SK-N-SH (cell line): ENCODE results near the gene KCNT1. TPM values are rescaled to one million over a fixed set of nuclear protein-coding genes. Genes with fewer than 3 reads are reported as not detected.

Experiments used
- CTCF ChIA-PET: fragments of 300-600, 350-600 bp; formaldehyde crosslinking; extraction: SDS; loops from one replicate; lab custom pipeline; 2021; lab: Yijun Ruan, JAX
- POLR2A ChIA-PET: fragments of 350-600 bp; sonication (Branson Sonifier 250); formaldehyde crosslinking; extraction: SDS; loops from one replicate; lab custom pipeline; 2020; ENCODE audit warnings: antibody characterized with exemption, inconsistent platforms; lab: Yijun Ruan, JAX
- DNase-seq: peaks from one replicate; pipeline ENCODE4 v3.0.0; 2012
- H2AFZ ChIP-seq: fragments of 200-600 bp; sonication (generic); 2 replicates; pipeline ENCODE4 v1.8.1; 2016; ENCODE audit warnings: antibody characterized with exemption, mild to moderate bottlenecking, low read depth
- H3F3A ChIP-seq: fragments of 200-600 bp; sonication (generic); replicated peaks from 2 replicates; pipeline ENCODE3; 2016; ENCODE audit warnings: antibody characterized with exemption, mild to moderate bottlenecking; ENCODE audit not compliant: insufficient read depth
- H3K27ac ChIP-seq, 2 experiments: fragments of 200-500 bp in 1 of 2; fragments of 200-600 bp in 1 of 2; sonication (Bioruptor generic) in 1 of 2; sonication (generic), shearing (Covaris generic) in 1 of 2; 2 replicates each; pipeline versions ENCODE4 v1.5.1 to v1.6.1; 2014 to 2016; ENCODE audit warnings: low read depth in 2 of 2, inconsistent platforms in 1 of 2, low read length in 1 of 2, mild to moderate bottlenecking in 1 of 2, mixed read lengths in 1 of 2
- H3K27me3 ChIP-seq: fragments of 200-600 bp; sonication (generic), shearing (Covaris generic); 2 replicates; pipeline ENCODE4 v1.6.1; 2016; ENCODE audit warnings: mixed run types; ENCODE audit not compliant: insufficient read depth
- H3K36me3 ChIP-seq, 2 experiments: fragments of 200-500 bp in 1 of 2; fragments of 200-600 bp in 1 of 2; sonication (Bioruptor generic) in 1 of 2; sonication (generic) in 1 of 2; replicated peaks in 1 of 2; 2 replicates each; pipeline versions ENCODE3 to v1.5.1; 2014 to 2016; ENCODE audit warnings: low read length in 1 of 2, mild to moderate bottlenecking in 1 of 2; ENCODE audit not compliant: insufficient read depth in 2 of 2, control insufficient read depth in 1 of 2
- H3K4me1 ChIP-seq, 2 experiments: fragments of 200-500 bp in 1 of 2; fragments of 200-600 bp in 1 of 2; sonication (Bioruptor generic) in 1 of 2; sonication (generic), shearing (Covaris generic) in 1 of 2; 2 replicates each; pipeline versions ENCODE4 v1.5.1 to v1.6.1; 2014 to 2016; ENCODE audit warnings: low read depth in 1 of 2, low read length in 1 of 2, mixed run types in 1 of 2; ENCODE audit not compliant: insufficient read depth in 2 of 2, control insufficient read depth in 1 of 2
- H3K4me2 ChIP-seq: fragments of 200-600 bp; sonication (generic), shearing (Covaris generic); 2 replicates; pipeline ENCODE4 v1.6.1; 2017; ENCODE audit warnings: mixed run types
- H3K4me3 ChIP-seq, 2 experiments: fragments of 200-500 bp in 1 of 2; fragments of 200-600 bp in 1 of 2; sonication (Bioruptor generic) in 1 of 2; sonication (generic), shearing (Covaris generic) in 1 of 2; 2 replicates each; pipeline versions ENCODE4 v1.5.1 to v1.8.1; 2014 to 2016; ENCODE audit warnings: low read depth in 2 of 2, inconsistent platforms in 1 of 2, low read length in 1 of 2, mild to moderate bottlenecking in 1 of 2, mixed read lengths in 1 of 2, moderate library complexity in 1 of 2
- H3K79me2 ChIP-seq: fragments of 200-600 bp; sonication (generic); 2 replicates; pipeline ENCODE4 v1.8.1; 2017; ENCODE audit warnings: mild to moderate bottlenecking; ENCODE audit not compliant: insufficient read depth
- H3K9ac ChIP-seq: fragments of 200-600 bp; sonication (generic); 2 replicates; pipeline ENCODE4 v1.6.1; 2017; ENCODE audit warnings: mixed run types
- H3K9me2 ChIP-seq: fragments of 200-600 bp; sonication (generic); 2 replicates; pipeline ENCODE4 v1.6.1; 2017; ENCODE audit warnings: mixed run types
- H3K9me3 ChIP-seq: fragments of 200-600 bp; sonication (generic); 2 replicates; pipeline ENCODE4 v1.6.1; 2017; ENCODE audit warnings: mixed run types, mild to moderate bottlenecking, moderate library complexity
- H4K20me1 ChIP-seq: fragments of 200-600 bp; sonication (generic); 2 replicates; pipeline ENCODE4 v1.6.1; 2017; ENCODE audit warnings: mild to moderate bottlenecking, mixed run types; ENCODE audit not compliant: insufficient read depth
- CHD2 ChIP-seq: fragments of 150-350 bp; IDR thresholded peaks from 2 replicates; pipeline ENCODE4 v1.6.1; 2018; ENCODE audit warnings: low read length; ENCODE audit not compliant: partially characterized antibody
- ELF1 ChIP-seq: IDR thresholded peaks from 2 replicates; pipeline ENCODE4 v1.4.0; 2012
- EP300 ChIP-seq, 2 experiments: IDR thresholded peaks; 2 replicates each; pipeline versions ENCODE4 v1.4.0 to v1.6.1; 2012; ENCODE audit warnings: borderline replicate concordance in 1 of 2, low read depth in 1 of 2, low read length in 1 of 2
- FOXM1 ChIP-seq: IDR thresholded peaks from 2 replicates; pipeline ENCODE4 v1.4.0; 2012; ENCODE audit warnings: low read depth, mild to moderate bottlenecking
- GABPA ChIP-seq: IDR thresholded peaks from 2 replicates; pipeline ENCODE4 v1.4.0; 2012; ENCODE audit warnings: low read depth, mild to moderate bottlenecking
- NFIC ChIP-seq: IDR thresholded peaks from 2 replicates; pipeline ENCODE4 v1.4.0; 2012; ENCODE audit warnings: borderline replicate concordance
- NRF1 ChIP-seq: IDR thresholded peaks from 2 replicates; pipeline ENCODE4 v1.6.1; 2012; ENCODE audit warnings: low read depth, mild to moderate bottlenecking, low read length
- RAD21 ChIP-seq: IDR thresholded peaks from 2 replicates; pipeline ENCODE4 v1.6.1; 2012; ENCODE audit warnings: mild to moderate bottlenecking, low read length
- RCOR1 ChIP-seq: fragments of 150-350 bp; IDR thresholded peaks from 2 replicates; pipeline ENCODE4 v1.6.1; 2017; ENCODE audit warnings: antibody characterized with exemption, low read length
- RFX5 ChIP-seq: IDR thresholded peaks from 2 replicates; pipeline ENCODE4 v1.6.1; 2012; ENCODE audit warnings: mild to moderate bottlenecking, improper control_type of control experiment, low read length
- RXRA ChIP-seq: IDR thresholded peaks from 2 replicates; pipeline ENCODE4 v1.4.0; 2012; ENCODE audit warnings: low read depth, mild to moderate bottlenecking, borderline replicate concordance
- SMC3 ChIP-seq: IDR thresholded peaks from 2 replicates; pipeline ENCODE4 v1.6.1; 2012; ENCODE audit warnings: low read depth, low read length, improper control_type of control experiment
- TAF1 ChIP-seq: IDR thresholded peaks from 2 replicates; pipeline ENCODE4 v1.6.1; 2012; ENCODE audit warnings: low read depth, mild to moderate bottlenecking, low read length, moderate library complexity, borderline replicate concordance
- TCF12 ChIP-seq: IDR thresholded peaks from 2 replicates; pipeline ENCODE4 v1.4.0; 2012
- YY1 ChIP-seq: IDR thresholded peaks from 2 replicates; pipeline ENCODE4 v1.4.0; 2012; ENCODE audit warnings: low read depth, mild to moderate bottlenecking
- WGBS: methylation state at CpG from one replicate; pipeline ENCODE4 v1.1.6; 2017; ENCODE audit warnings: low lambda C conversion rate; 5-methylcytosine and 5-hydroxymethylcytosine counted together
- polyA plus RNA-seq, 3 experiments: library from polyadenylated mRNA; depleted of rRNA; stranded (reverse); fragments of >200 nt; gene quantifications; 2 replicates each; pipeline ENCODE4 v1.2.3, GENCODE V29; 2012
- TF ChIP-seq, protein P1 (sequence below): fragments of 150-350 bp; IDR thresholded peaks from 2 replicates; pipeline ENCODE4 v1.6.1; 2017; ENCODE audit warnings: antibody characterized with exemption, low read length, low read depth, borderline replicate concordance
- TF ChIP-seq, protein P2 (sequence below): fragments of 200-600 bp; sonication (generic); IDR thresholded peaks from 2 replicates; pipeline ENCODE4 v1.6.1; 2017; ENCODE audit warnings: antibody characterized with exemption, mild to moderate bottlenecking, moderate library complexity
- TF ChIP-seq, protein P3 (sequence below): IDR thresholded peaks from 2 replicates; pipeline ENCODE4 v1.6.1; 2012; ENCODE audit warnings: mild to moderate bottlenecking, low read depth, low read length, moderate library complexity
- TF ChIP-seq, protein P4 (sequence below): IDR thresholded peaks from 2 replicates; pipeline ENCODE4 v1.4.0; 2012; ENCODE audit warnings: low read depth, borderline replicate concordance

Gene KCNT1
- polyA plus RNA-seq, 1 of the 3 experiments (the other 2 are of a cell fraction), result 0.08 TPM

DNA sequence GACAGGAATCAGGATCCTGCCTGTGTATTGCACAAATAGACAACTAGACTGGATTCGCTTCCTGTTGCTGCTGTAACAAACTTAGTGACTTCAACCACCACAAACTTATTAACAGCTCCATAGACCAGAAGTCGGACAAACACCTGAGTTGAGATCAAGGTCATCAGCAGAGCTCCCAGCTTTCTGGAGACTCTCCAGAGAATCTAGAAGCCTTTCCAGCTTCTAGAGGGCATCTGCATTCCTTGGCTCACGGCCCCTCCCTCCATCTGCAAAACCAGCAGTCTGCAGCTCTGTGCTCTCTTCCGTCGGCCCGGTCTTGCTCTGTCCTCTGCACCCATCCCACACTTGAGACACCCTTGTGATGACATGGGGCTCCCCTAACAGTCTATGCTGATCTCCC is 99.1 kb downstream of the KCNT1 start:
- POLR2A ChIA-PET, result no interaction called here
- Histone ChIP-seq H3K9me2 (no peaks in the 10 kb centered on the region), H2AFZ (no peak overlapping the region), H4K20me1 (no peaks in the 10 kb centered on the region), H3K79me2 (no peaks in the 10 kb centered on the region), H3K4me3 (no peak overlapping the region), H3K4me2 (no peak overlapping the region), H3F3A (no peaks in the 10 kb centered on the region), H3K4me1 (peaks cover 0 to 6% of the 10 kb centered on the region in 2 experiments; a peak in 1 of 4 replicates), H3K9ac (no peak overlapping the region), H3K9me3 (no peaks in the 10 kb centered on the region), H3K27ac (no peak overlapping the region), H3K36me3 (no peaks in the 10 kb centered on the region), H3K27me3 (no peaks in the 10 kb centered on the region; the same call in 1 of the 2 replicates)
- DNase-seq, result no peak
- no peak for TF ChIP-seq ELF1
- TF ChIP-seq, protein P1, sequence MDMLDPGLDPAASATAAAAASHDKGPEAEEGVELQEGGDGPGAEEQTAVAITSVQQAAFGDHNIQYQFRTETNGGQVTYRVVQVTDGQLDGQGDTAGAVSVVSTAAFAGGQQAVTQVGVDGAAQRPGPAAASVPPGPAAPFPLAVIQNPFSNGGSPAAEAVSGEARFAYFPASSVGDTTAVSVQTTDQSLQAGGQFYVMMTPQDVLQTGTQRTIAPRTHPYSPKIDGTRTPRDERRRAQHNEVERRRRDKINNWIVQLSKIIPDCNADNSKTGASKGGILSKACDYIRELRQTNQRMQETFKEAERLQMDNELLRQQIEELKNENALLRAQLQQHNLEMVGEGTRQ, result no peak
- TF ChIP-seq YY1, result no peak
- TF ChIP-seq, protein P2, sequence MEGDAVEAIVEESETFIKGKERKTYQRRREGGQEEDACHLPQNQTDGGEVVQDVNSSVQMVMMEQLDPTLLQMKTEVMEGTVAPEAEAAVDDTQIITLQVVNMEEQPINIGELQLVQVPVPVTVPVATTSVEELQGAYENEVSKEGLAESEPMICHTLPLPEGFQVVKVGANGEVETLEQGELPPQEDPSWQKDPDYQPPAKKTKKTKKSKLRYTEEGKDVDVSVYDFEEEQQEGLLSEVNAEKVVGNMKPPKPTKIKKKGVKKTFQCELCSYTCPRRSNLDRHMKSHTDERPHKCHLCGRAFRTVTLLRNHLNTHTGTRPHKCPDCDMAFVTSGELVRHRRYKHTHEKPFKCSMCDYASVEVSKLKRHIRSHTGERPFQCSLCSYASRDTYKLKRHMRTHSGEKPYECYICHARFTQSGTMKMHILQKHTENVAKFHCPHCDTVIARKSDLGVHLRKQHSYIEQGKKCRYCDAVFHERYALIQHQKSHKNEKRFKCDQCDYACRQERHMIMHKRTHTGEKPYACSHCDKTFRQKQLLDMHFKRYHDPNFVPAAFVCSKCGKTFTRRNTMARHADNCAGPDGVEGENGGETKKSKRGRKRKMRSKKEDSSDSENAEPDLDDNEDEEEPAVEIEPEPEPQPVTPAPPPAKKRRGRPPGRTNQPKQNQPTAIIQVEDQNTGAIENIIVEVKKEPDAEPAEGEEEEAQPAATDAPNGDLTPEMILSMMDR, result no peak
- no peak for TF ChIP-seq NFIC
- no peak for TF ChIP-seq GABPA
- no peak for TF ChIP-seq NRF1
- TF ChIP-seq SMC3, result no peak
- TF ChIP-seq CHD2, result no peak
- no peak for TF ChIP-seq FOXM1
- TF ChIP-seq TAF1, result no peak
- no peak for TF ChIP-seq RAD21
- TF ChIP-seq RXRA, result no peak
- no peak for TF ChIP-seq EP300 (IDR thresholded peaks at IDR 0.05; ENCODE audit: borderline replicate concordance in 1 of 2, low read depth in 1 of 2, low read length in 1 of 2)
- TF ChIP-seq RFX5, result no peak
- TF ChIP-seq RCOR1, result no peak
- TF ChIP-seq, protein P3, sequence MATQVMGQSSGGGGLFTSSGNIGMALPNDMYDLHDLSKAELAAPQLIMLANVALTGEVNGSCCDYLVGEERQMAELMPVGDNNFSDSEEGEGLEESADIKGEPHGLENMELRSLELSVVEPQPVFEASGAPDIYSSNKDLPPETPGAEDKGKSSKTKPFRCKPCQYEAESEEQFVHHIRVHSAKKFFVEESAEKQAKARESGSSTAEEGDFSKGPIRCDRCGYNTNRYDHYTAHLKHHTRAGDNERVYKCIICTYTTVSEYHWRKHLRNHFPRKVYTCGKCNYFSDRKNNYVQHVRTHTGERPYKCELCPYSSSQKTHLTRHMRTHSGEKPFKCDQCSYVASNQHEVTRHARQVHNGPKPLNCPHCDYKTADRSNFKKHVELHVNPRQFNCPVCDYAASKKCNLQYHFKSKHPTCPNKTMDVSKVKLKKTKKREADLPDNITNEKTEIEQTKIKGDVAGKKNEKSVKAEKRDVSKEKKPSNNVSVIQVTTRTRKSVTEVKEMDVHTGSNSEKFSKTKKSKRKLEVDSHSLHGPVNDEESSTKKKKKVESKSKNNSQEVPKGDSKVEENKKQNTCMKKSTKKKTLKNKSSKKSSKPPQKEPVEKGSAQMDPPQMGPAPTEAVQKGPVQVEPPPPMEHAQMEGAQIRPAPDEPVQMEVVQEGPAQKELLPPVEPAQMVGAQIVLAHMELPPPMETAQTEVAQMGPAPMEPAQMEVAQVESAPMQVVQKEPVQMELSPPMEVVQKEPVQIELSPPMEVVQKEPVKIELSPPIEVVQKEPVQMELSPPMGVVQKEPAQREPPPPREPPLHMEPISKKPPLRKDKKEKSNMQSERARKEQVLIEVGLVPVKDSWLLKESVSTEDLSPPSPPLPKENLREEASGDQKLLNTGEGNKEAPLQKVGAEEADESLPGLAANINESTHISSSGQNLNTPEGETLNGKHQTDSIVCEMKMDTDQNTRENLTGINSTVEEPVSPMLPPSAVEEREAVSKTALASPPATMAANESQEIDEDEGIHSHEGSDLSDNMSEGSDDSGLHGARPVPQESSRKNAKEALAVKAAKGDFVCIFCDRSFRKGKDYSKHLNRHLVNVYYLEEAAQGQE, result no peak
- no peak for TF ChIP-seq TCF12
- TF ChIP-seq, protein P4, sequence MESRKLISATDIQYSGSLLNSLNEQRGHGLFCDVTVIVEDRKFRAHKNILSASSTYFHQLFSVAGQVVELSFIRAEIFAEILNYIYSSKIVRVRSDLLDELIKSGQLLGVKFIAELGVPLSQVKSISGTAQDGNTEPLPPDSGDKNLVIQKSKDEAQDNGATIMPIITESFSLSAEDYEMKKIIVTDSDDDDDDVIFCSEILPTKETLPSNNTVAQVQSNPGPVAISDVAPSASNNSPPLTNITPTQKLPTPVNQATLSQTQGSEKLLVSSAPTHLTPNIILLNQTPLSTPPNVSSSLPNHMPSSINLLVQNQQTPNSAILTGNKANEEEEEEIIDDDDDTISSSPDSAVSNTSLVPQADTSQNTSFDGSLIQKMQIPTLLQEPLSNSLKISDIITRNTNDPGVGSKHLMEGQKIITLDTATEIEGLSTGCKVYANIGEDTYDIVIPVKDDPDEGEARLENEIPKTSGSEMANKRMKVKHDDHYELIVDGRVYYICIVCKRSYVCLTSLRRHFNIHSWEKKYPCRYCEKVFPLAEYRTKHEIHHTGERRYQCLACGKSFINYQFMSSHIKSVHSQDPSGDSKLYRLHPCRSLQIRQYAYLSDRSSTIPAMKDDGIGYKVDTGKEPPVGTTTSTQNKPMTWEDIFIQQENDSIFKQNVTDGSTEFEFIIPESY, result no peak
- WGBS, result 69% methylated on average over 6 of the region's 6 CpGs
- CTCF ChIA-PET, result interaction anchor here (1.5 kb wide), 1 partner anchor 321 kb away, joined by 3 read pairs; no protein-coding TSS in a partner anchor
